HK-2 (cell line): ENCODE data around the gene PYCR2.
"Not testable (repeated sequence)": the region's sequence is repeated elsewhere in the genome, so short reads cannot be mapped to it uniquely, and the experiment has no call there.

Source experiments
- DNase-seq: peaks from one replicate; pipeline ENCODE4 v3.0.0-alpha.2; 2018; ENCODE audit not compliant: unreplicated experiment

Gene PYCR2

DNA sequence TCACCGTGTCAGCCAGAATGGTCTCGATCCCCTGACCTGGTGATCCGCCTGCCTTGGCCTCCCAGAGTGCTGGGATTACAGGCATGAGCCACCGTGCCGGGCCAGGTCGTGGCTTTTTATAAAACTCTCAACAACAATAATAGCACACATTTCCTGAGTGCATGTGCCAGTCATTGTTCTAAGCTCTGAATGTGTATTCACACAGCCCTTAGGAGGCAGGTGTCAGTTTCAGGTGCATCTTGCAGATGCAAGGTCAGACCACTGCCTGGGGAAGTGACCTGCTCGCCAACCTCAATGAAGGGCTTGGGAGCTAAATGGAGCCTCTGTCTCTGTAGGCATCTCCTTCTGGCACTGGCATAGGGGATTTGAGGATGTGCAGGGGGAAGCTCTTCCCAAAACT, 18.5 kb upstream of the PYCR2 start:
- no peak for DNase-seq

DNA sequence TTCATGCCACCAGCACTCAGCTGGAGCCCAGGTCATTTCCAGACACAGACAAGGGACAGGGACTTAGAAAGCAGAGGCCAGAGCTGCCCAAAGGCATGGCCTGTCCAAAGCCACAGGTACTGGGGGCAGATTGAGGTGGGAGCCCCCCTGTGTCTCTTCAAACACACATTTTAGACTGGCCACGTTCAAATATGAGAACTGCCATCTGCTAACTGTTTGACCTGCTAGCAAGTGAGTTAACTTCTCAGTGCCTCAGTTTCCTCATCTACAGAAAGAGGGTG, 17.8 kb upstream of the PYCR2 start:
- no peak for DNase-seq

DNA sequence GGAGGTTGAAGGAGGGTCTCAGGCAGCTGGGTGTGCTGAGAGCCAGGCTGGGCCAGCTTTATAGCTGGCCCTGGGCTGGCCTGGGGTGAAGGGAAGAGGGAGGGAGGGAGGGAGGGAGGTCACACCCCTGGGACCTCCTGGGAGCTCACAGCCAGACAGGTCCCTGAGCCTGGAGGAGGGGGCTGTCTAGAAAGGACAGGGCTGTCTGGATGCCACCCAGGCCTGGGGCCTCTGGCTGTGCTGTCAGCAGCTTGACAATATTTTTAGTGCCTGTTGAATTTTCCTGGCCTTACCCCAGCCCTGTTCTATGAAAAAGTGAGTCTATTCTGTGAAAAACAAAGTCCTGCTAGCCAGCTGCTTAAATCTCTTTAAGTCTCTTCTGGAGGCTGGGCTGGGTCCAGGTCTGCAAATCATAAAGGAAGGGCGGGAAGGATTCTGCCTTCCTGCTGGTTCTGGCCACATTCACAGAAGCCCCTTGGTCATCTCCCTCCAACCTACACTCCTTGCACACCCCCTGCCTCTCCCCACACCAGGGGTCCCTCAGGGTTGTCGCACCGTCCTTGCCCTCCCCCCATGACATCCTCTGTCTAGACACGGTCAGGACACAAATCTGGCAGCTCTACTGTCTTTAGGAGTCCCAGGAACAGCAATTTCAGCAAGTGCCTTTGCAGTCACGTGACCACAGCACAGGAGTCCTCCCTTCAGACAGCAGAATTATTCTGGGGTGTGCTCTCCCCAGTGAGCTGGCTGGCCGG, 17.3 kb upstream of the PYCR2 start, which contains the start of gene LEFTY2:
Gene LEFTY2, minus strand, starts transcription at position 34 of the 755 bp plus-strand sequence. CDS start 80 bp downstream, outside the sequence.
- no peak for DNase-seq

DNA sequence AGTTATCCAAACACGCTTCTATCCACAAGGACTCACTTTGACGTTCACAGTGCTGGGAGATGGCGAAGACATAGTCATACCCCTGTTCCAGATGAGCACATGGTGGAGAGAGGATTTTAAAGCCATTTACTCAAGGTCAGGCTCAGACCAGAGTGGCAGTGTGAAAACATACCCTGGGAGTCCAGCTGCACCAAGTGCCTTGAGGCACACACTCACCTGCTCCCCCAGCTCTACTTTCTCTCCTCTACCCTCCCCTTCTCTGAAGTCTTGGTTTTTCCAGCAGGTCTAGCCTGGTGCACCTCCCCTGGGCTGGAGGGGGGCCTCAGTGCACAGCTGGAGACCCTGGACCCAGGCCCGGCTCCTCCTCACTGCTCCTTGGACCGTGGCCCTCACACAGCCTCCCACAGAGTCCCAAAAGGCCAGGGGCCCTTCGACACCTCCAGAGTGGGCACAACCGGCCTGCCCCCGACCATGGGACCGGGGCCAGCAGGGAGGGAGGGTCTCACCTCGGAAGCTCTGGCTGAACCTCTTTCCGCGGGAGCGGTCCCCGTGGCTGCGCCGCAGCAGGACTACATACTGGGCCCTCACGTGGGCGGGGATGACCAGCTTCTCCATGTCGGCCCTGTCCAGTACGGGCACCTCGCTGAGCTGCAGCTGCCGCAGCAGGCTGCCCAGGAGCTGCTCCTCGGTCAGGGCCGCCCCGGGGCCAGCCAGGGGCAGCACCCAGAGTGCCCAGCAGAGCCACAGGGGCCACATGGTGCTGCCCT, 16.5 kb upstream of the PYCR2 start:
- no peak for DNase-seq

DNA sequence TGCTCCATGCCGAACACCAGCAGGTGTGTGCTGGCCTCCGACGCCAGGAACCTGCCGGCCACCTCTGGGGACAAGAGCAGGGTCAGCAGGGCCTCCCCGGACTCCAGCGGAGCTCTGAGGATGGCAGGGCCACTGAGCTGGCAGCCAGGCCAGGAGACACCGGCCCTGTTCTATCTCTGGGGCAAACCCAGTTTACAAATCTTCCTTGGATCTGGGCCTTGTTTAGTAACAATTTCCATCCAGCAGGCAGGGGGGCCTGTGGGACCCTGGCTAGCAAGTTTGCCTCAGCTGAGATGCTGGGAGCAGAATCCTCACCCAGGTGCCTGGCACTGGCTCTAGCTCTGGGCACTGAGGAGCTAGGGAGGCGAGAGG, 15.9 kb upstream of the PYCR2 start:
- DNase-seq = not testable (repeated sequence)

DNA sequence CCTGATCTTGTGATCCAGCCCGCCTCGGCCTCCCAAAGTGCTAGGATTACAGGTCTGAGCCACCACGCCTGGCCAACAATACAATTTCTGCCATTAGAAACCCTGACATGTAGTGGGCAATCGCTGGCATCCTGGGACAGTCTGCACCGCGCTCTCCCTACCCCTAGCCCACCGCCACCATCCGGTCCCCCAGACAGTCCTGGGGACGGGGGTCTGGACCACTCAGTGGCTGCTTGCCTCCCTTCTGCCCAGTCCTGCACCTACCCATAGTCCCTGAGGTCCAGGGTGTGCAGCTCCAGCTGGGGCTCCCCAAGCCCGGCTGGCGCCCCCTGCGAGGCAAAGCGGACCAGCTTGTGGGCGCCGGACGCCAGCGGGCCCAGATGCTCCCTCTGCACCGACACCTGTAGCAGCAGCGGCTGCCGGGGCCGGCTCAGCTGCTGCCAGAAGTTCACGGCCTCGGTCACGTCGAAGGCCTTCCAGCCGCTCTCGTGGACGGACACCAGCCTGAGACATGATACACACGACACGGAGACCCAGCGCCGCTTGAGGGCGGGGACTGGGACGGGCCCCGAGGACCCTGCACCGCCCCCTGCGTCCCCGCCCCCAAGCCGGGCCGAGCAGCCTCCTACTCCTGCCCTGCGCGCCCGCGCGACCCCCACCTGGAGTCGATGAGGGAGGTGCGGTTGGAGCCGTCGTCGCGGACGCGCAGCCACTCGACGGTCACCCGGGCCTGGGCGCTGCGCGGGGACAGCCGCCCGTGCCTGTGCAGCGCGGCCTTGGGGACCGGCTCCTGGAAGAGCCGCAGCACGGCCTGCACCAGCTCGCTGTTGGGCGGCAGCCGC, 15.3 kb upstream of the PYCR2 start:
- DNase-seq = not testable (repeated sequence)

DNA sequence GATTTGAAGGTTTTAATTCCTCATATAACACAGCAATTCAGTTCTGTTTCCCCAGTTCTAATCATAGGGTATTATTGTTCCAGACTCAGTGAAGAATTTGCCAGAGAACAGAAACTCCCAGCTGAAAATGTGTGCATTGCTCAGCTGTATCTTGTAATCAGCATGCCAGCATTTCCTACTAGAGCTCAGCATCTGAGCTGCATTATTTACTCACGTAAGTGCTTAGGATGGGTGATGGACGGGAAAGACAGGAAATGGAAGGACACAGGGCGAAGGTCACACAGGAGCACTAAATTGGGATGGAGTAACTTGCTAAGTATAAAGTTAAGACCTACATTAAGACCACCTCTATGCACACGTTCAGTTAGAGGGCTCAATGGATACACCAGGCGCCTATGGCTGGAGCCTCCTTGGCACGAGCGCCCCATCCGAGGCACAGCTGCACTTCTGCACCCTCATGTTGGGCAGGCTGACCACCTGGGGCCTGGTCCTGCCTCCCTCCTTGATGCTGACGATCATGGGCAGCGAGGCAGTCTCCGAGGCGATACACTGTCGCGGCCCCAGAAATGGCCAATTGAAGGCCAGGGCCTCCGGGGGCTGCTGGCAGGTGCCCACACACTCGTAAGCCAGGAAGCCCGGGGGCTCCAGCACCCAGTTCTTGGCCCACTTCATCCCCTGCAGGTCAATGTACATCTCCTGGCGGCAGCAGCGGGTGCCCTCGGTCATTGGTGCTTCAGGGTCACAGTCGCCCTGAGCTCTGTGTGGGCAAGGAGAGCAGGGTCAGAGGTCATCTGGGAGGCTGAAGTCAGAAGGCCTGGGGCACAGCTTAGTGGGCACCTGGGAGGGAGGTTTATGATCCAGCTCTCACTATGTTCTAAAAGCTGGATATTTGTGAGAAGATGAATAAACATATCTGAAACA, 13.3 kb upstream of the PYCR2 start:
- no peak for DNase-seq

DNA sequence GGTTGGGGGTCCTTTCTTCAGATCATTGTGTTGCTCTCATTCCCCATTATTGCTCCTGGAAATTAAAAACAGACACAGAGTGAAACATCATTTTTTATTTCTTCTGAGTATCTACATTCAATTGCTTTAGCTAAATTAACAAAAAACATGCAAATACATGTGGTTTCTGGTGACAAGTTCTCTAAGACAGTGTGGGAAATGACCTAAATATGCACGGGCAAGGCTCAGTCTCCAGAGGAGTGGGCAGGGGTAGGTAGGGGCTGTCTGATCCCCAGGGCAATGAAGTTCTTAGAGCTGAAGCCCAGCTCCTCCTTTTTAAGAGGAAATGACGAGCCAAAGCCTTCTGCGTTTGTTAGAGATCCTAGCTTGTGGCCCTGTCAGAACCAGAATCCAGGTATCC, 12.5 kb upstream of the PYCR2 start:
- no peak for DNase-seq

DNA sequence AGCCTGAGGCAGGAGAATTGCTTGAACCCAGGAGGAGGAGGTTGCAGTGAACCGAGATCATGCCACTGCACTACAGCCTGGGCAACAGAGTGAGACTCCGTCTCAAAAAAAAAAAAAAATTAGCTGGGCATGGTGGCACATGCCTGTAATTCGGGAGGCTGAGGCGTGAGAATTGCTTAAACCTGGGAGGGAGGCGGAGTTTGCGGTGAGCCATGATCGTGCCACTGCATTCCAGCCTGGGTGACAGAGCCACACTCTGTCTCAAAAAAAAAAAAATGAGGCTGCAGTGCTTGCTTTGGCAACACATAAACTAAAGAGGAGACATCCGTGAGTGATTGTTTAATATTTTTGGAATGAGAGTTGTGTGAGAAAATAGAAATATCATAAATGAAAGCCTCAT, 12.0 kb upstream of the PYCR2 start:
- not testable (repeated sequence) for DNase-seq

DNA sequence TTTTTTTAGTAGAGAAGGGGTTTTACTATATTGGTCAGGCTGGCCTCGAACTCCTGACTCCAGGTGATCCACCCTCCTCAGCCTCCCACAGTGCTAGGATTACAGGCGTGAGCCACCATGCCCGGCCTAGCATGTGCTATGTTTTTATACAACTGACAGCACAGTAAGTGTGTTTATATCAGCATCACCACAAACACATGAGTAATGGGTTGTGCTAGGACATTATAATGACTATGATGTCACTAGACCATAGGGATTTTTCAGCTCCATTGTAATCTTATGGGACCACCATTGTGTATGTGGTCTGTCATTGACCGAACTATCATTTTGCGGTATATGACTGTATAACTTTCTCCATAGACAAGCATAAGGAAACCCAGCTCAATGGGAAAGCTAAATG, 10.7 kb upstream of the PYCR2 start:
- no peak for DNase-seq

DNA sequence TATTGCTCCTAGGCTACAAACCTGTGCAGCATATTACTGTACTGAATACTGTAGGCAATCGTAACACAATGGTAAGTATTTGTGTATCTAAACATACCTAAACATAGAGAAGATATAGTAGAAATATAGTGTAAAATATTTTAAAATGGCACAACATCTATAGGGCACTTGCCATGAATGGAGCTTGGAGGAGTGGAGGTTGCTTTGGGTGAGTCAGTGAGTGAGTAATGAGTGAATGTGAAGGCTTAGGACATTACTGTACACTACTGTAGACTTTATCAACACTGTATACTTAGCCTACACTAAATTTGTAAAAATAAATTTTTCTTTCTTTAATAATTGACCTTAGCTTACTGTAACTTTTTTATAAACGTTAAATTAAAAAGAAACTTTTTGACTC, 9.0 kb upstream of the PYCR2 start:
- DNase-seq = no peak

DNA sequence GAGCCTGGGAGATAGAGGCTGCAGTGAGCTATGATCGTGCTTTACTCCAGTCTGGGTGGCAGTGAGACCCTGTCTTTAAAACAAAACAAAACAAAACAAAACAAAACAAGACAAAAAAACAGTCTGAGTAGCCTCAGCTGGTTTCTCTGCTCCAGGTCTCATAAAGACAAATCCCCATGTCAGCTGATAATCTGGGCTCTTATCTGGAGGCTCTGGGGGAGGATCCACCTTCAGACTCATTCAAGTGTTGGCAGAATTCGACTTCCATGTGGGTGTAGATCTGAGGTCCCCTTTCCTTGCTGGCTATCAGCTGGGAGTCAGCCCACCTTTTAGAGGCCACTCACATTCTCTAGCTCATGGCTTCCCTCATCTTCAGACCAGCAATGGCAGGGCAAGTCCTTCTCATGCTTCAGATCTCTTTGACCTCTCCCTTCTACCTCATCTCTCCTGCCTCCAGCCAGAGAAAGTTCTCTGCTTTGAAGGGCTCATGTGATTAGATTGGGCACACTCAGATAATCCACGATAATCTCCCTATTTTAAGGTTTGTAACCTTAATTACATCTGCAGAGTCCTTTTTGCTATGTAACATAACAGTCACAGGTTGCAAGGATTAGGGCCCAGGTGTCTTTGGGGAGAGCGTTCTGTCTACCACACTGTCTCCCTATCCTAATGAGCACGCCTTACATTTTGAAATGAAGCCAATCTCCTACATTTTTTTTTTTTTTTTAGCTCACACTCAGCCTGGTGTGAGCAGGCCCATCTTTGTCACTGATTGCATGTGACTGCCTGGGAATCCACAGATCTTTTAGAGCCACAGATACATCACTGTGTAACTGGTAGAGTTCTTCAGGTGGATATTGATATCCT, 7.5 kb upstream of the PYCR2 start:
- DNase-seq = no peak

DNA sequence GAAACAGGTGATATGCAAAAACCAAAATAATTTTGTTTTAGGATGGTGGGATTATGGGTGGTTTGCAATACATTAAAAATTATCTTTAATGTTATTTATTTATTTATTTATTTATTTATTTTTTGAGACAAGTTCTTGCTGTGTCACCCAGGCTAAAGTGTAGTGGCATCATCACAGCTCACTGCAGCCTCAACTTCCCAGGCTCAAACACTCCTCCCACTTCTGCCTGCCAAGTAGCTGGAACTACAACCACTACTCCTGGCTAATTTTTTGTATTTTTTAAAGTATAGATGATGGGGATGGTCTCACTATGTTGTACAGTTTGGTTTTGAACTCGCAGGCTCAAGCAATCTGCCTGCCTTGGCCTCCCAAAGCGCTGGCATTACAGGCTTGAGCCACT, 6.5 kb upstream of the PYCR2 start:
- no peak for DNase-seq

DNA sequence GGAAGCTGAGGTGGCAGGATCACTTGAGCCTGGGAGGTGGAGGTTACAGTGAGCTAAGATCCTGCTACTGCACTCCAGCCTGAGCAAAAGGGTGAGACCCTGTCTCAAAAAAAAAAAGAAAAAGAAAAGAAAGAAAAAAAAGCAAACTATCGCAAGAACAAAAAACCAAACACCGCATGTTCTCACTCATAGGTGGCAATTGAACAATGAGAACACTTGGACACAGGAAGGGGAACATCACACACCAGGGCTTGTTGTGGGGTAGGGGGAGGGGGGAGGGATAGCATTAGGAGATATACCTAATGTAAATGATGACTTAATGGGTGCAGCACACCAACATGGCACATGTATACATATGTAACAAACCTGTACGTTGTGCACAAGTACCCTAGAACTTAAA, 5.4 kb upstream of the PYCR2 start:
- not testable (repeated sequence) for DNase-seq

DNA sequence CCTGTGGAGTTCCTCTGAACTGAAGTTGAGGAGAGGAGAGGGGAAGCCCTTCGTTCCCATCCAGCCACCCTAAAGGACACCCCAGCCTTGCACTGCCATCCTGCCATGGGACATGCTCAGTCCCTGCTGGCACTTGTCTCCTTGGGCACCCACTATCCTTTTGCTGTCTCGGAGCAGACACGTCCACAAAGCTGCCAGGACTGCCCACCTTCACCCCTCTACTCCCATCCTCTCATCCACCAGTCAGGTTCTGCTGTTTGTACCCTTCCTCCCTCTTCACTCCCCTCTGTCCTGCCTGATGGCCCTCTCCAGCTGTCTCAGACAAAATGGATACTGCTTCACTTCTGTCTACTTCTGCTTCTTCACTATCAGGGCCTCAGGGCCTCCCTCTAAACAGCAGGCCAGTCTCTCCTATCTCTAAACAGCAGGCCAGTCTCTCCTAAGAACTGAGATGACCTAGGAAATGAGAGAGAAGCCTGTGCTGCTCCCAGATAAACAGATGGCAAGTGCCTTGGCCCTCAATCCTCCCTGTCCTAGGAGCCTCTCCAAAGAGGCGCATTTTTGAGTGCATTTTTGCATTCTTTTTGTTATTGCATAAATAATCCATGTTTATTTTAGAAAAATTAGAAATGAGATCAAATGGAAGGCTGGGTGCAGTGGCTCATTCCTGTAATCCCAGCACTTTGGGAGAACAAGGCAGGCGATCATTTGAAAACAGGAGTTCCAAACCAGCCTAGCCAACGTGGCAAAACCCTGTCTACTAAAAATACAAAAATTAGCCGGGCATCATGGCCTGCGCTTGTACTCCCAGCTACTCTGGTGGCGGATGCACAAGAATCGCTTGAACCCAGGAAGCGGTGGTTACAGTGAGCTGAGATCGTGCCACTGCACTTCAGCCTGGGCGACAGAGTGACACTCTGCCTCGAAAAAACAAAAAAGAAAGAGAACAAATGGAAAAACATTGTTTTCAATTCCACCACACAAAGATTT, 4.4 kb upstream of the PYCR2 start:
- no peak for DNase-seq

DNA sequence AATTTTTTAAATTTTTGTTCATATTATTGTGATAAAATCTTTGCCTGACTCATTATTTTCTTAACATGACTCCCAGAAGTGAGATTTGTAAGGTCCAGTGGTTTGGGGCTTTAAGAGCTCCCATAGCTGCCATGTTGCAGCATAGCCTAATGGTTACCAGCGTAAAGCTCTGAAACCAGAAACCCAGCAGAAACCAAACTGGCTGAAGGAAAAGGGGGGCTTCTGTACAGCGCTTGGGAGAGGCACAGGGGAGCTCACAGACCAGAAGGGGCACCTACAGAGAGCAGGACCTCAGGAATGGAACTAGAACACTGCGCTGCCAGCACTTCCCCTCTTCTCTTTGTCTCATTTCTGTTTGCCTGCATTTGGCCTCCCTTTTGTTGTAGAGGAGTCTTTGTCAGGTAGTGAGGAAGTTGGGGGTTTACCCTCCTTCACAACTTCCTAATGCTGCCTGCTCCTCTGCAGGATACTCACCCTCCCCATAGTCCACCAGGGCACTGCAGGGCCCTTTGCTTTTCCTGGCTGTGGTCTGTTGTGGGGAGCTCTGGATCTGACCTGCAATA, 2.6 kb upstream of the PYCR2 start:
- DNase-seq = no peak

DNA sequence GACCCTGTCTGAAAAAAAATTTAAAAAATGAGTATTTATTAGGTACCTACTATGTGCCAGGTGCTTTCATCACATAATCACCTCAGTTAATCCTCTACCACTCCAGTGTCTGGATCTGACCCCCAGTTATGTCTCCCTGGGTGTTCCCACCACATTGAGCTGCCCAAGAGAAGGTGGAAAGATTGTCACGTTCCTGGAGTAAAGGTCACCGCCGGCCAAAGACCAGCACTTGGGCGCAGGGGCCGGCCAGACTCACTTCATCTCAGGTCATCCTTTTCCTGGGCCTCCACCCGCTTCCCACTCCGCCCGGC, 714 bp downstream of the PYCR2 start:
- DNase-seq = no peak

DNA sequence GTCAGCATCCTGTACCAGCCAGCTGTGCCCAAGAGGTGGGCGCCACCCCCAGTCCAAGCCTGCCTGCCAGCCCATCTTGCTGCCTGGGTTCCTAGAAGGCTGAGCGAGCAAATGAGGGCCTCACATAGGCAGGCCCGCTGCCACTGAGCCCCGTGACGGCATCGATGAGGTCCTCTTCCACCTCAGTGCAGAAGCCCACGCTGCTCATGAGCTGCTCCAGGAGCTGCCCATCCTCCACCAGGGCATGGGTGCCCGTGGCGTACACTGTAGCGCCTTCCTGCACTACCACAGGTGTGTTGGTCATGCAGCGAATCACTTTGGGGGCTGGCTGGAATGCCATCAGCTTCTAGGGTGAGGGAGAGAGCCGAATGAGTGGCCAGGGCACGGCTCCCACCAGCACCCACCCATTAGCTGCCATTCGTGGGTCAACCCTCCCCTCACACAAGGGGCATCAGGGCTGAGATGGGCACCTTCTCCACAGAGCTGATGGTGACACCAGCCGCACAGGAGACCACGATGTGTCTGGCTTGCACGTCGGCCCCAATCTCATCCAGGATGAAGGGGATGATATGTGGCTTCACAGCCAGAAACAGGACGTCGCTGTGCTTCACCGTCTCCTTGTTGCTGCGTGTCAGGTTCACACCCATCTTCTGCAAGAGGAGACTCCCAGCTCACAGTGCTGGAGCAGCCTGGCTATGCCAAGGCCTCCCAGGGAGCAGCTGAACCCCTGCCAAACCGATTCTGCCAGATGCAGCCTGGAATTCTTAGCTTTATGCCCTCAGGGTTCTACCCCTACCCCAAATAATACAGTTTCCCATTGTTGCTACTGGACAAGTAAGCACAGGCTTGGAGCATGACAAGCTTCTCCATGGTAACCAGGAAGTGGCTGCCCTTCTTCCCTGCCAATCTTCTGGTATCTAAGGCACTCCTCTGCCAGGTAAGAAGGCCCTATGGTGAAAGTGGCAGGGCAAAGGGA, 2.0 kb downstream of the PYCR2 start:
- DNase-seq = no peak
